HG03575 (cell line): ENCODE measurements around the gene XDH.

ENCODE experiments used
- ATAC-seq: cut with Tn5 transposase; IDR thresholded peaks from one replicate; pipeline ENCODE4 v1.9.1; 2021; ENCODE audit not compliant: unreplicated experiment, insufficient number of reproducible peaks, low FRiP score; ENCODE audit errors: extremely low read depth

Gene XDH

GRCh38 chr2:31312898-31313297 lies 101.6 kb downstream of the XDH start:
- no peak for ATAC-seq

GRCh38 chr2:31304816-31305215 lies 109.7 kb downstream of the XDH start:
- ATAC-seq, result no peak

- ATAC-seq, result no peak
Measured at GRCh38 chr2:31302940-31303563, 111.5 kb downstream of the XDH start.

- ATAC-seq, result no peak
Measured at GRCh38 chr2:31300309-31300708, 114.2 kb downstream of the XDH start.

GRCh38 chr2:31299547-31299946 lies 115.0 kb downstream of the XDH start:
- no peak for ATAC-seq

GRCh38 chr2:31297751-31298150 lies 116.8 kb downstream of the XDH start:
- no peak for ATAC-seq

GRCh38 chr2:31296641-31297287 lies 117.8 kb downstream of the XDH start:
- ATAC-seq, result no peak

GRCh38 chr2:31294196-31294595 lies 120.3 kb downstream of the XDH start:
- no peak for ATAC-seq

GRCh38 chr2:31287654-31288053 lies 126.9 kb downstream of the XDH start:
- ATAC-seq, result no peak

GRCh38 chr2:31286961-31287550 lies 127.5 kb downstream of the XDH start:
- no peak for ATAC-seq

- no peak for ATAC-seq
Measured at GRCh38 chr2:31286230-31286629, 128.3 kb downstream of the XDH start.
